ENCODE data around the gene KRT15.

KRT15 gene

DNA sequence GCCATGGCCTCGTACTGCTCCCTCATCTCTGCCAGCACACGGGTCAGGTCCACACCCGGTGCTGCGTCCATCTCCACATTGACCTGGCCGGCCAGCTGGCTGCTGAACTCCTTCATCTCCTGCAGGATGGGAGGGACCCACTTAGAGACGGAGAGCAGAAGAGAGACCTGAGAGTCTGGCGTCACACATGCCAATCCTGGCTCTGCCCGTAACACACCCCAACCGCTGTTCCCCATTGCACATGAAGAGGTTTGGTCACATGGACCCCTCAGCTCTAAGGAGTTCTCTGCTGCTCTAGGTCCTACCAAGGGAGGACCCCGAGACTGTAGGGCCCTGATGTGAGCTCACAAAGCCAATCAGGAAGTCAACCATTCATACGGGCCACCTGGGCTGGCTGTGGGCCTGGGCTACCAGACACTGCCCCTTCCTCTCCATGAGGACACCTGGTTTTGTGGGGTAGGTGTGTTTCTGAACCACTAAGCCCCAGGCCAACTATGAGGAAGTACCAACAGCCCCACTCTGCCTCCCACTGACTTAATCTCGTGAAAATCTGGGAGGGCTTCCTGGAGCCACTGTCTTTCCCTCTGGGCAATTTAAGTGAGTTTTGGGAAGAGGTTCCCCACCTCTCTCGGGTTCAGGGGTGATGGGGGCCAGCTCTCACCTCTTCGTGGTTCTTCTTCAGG is 2.4 kb downstream of the KRT15 start:
- no peak for TF ChIP-seq CTCF (IDR thresholded peaks at IDR 0.05)

GRCh38 chr17:41513168-41513547 is 5.5 kb downstream of the KRT15 start:
- TF ChIP-seq CTCF (IDR thresholded peaks at IDR 0.05), result no peak

GRCh38 chr17:41512546-41513167 is 6.0 kb downstream of the KRT15 start:
- TF ChIP-seq CTCF (IDR thresholded peaks at IDR 0.05), result no peak

DNA sequence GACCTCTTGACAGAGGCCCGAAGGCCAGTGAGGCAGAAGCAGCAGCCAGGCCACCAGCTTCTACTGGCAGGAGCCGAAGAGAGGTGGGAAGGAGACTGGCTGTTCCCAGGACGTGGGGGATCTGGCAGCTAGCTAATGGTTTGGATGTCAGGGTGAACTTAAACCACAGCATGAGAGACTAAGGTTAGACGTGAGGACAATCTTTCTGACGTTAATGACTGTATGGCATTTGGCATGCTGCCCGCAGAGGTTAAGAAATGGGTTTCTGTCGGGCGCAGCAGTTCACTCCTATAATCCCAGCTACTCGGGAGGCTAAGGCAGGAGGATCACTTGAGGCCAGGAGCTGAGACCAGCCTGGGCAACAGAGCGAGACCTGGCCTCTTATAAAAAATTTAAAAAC is 7.0 kb downstream of the KRT15 start:
- no peak for TF ChIP-seq CTCF (IDR thresholded peaks at IDR 0.05)

DNA sequence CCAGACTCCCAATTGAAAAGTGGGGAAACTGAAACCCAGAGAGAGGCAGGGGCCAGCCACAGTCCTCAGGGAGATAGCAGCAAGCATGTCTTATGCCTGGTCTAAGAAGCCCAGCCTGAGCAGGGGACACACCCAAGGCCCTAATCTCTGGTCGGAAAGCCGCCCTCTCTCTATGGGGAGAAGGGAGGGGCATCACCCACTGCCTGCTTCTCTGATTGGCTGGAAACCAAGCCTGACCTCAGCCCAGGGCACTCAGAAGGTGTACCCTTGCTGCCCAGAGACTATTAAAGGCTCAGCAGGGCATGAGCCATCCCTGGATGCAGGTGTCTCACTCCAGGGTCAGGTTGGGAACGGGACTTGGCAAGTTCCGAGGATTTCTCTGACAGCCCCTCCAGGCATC is 7.6 kb downstream of the KRT15 start:
- no peak for TF ChIP-seq CTCF (IDR thresholded peaks at IDR 0.05)

- no peak for TF ChIP-seq CTCF (IDR thresholded peaks at IDR 0.05)
These were observed 8.2 kb downstream of the KRT15 start for GRCh38 chr17:41510251-41511065.

GRCh38 chr17:41507315-41507880 is 11.3 kb downstream of the KRT15 start:
- no peak for TF ChIP-seq CTCF (IDR thresholded peaks at IDR 0.05)

Data from LNCAP (cell line).